Loucy (cell line): ENCODE data around the gene MOCOS.

ENCODE experiments used
- CTCF ChIP-seq: fragments of 200-600 bp; sonication (generic); conservative IDR thresholded peaks from 2 replicates; pipeline ENCODE4 v1.5.1; 2014; ENCODE audit warnings: mild to moderate bottlenecking, antibody characterized with exemption, low read length
- EZH2phosphoT487 ChIP-seq: fragments of 200-600 bp; IDR thresholded peaks from 2 replicates; pipeline ENCODE4 v1.6.1; 2018; ENCODE audit warnings: antibody characterized with exemption, mild to moderate bottlenecking, moderate library complexity, borderline replicate concordance

DNA sequence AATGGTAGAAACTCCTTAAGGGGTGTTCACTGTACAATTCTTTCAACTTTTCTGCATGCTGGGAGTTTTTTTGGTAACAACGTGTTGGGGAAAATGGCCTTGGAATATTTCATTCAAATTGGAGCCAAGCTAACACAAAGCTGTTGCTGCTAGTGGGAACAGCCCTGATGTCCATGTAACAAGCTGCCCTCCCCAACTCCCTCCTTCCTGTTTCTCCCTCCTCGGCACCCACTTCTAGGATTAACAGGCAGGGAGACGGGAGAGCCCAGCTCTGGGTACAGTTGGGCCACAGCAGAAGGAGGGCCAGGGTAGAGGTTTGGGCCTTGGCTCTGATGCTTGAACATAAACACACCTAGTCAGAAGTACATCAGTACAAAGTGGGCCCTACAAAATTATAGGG, 9.4 kb upstream of the MOCOS start:
- TF ChIP-seq CTCF (no peak), EZH2phosphoT487 (no peak)
